Ishikawa (cell line): ENCODE results near the gene PLXNC1.

Source experiments
- CEBPB ChIP-seq: IDR thresholded peaks from 2 replicates; pipeline ENCODE4 v1.6.1; 2012
- CREB1 ChIP-seq: IDR thresholded peaks from 2 replicates; pipeline ENCODE4 v1.6.1; 2012; ENCODE audit warnings: low read depth
- EGR1 ChIP-seq: IDR thresholded peaks from 2 replicates; pipeline ENCODE4 v1.6.1; 2012
- EP300 ChIP-seq: IDR thresholded peaks from 2 replicates; pipeline ENCODE4 v1.6.1; 2012; ENCODE audit warnings: borderline replicate concordance
- FOXM1 ChIP-seq: IDR thresholded peaks from 2 replicates; pipeline ENCODE4 v1.6.1; 2012; ENCODE audit warnings: low read depth, borderline replicate concordance
- MAX ChIP-seq: IDR thresholded peaks from 2 replicates; pipeline ENCODE4 v1.6.1; 2012
- NFIC ChIP-seq: IDR thresholded peaks from 2 replicates; pipeline ENCODE4 v1.6.1; 2012
- RAD21 ChIP-seq: IDR thresholded peaks from 2 replicates; pipeline ENCODE4 v1.6.1; 2012; ENCODE audit warnings: low read depth
- TAF1 ChIP-seq: IDR thresholded peaks from 2 replicates; pipeline ENCODE4 v1.6.1; 2012; ENCODE audit warnings: low read depth, mild to moderate bottlenecking
- TCF12 ChIP-seq: IDR thresholded peaks from 2 replicates; pipeline ENCODE4 v1.6.1; 2012; ENCODE audit warnings: low read depth
- TEAD4 ChIP-seq: IDR thresholded peaks from 2 replicates; pipeline ENCODE4 v1.6.1; 2012
- USF1 ChIP-seq: IDR thresholded peaks from 2 replicates; pipeline ENCODE4 v1.6.1; 2012
- YY1 ChIP-seq: IDR thresholded peaks from 2 replicates; pipeline ENCODE4 v1.6.1; 2012; ENCODE audit warnings: low read depth
- ZBTB7A ChIP-seq: IDR thresholded peaks from 2 replicates; pipeline ENCODE4 v1.6.1; 2012; ENCODE audit warnings: low read depth
- TF ChIP-seq, protein P1 (sequence below): IDR thresholded peaks from 2 replicates; pipeline ENCODE4 v1.6.1; 2012; ENCODE audit warnings: low read depth, mild to moderate bottlenecking

The PLXNC1 gene

DNA sequence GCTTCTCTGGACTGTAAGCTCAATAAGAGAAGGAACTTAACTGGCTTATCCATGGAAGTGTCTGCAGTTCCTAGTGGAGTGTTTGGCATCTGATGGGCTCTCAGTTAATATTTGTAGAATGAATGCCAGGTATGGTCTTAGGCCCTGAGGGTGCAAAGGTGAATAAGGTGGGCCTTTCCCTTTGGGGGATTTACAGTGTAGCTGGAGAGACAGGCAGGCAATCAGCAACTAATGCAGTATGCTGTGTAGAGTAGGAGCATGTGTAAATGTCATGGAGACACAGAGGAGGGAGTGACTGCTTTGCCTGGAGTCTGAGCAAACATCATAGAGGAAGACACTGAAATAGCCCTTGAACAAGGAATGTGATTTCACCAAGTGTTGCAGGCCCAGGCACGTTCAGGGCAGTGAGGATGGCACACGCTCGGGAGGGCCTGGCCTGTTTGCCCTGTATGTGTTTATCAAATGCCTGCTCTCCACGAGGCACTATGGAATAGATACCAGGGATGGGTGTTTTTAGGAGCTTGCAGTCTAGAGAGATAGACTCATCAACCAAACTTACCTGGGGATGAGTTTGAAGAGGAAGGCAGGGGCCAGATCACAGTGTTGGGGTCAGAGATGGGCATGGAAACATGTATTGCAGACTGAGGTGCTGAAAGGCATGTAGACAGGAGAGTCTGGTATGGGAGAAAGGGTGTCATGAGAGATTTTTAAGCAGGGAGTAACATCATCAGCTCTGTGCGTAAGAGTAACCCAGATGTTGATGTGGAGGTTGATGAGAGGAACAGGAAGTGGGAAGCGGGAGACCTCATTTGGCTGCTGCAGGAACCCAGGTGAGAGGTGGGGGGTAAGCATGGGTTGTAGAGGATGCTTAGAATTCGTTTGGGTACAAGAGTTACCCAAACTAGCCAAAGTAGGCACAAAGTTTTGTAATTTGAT lies 54.1 kb downstream of the PLXNC1 start:
- no peak for TF ChIP-seq EGR1
- no peak for TF ChIP-seq FOXM1
- no peak for TF ChIP-seq ZBTB7A
- TF ChIP-seq NFIC: no peak
- TF ChIP-seq CEBPB: no peak
- TF ChIP-seq MAX: no peak
- TF ChIP-seq TEAD4: no peak
- TF ChIP-seq YY1: no peak
- no peak for TF ChIP-seq CREB1
- TF ChIP-seq EP300: no peak
- no peak for TF ChIP-seq USF1
- TF ChIP-seq, protein P1, sequence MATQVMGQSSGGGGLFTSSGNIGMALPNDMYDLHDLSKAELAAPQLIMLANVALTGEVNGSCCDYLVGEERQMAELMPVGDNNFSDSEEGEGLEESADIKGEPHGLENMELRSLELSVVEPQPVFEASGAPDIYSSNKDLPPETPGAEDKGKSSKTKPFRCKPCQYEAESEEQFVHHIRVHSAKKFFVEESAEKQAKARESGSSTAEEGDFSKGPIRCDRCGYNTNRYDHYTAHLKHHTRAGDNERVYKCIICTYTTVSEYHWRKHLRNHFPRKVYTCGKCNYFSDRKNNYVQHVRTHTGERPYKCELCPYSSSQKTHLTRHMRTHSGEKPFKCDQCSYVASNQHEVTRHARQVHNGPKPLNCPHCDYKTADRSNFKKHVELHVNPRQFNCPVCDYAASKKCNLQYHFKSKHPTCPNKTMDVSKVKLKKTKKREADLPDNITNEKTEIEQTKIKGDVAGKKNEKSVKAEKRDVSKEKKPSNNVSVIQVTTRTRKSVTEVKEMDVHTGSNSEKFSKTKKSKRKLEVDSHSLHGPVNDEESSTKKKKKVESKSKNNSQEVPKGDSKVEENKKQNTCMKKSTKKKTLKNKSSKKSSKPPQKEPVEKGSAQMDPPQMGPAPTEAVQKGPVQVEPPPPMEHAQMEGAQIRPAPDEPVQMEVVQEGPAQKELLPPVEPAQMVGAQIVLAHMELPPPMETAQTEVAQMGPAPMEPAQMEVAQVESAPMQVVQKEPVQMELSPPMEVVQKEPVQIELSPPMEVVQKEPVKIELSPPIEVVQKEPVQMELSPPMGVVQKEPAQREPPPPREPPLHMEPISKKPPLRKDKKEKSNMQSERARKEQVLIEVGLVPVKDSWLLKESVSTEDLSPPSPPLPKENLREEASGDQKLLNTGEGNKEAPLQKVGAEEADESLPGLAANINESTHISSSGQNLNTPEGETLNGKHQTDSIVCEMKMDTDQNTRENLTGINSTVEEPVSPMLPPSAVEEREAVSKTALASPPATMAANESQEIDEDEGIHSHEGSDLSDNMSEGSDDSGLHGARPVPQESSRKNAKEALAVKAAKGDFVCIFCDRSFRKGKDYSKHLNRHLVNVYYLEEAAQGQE: no peak
- TF ChIP-seq RAD21: no peak

GRCh38 chr12:94203181-94203546 lies 54.8 kb downstream of the PLXNC1 start:
- TF ChIP-seq ZBTB7A (no peak), MAX (no peak), USF1 (no peak), RAD21 (no peak), YY1 (no peak), CREB1 (no peak), TEAD4 (no peak), EP300 (no peak), NFIC (no peak), TAF1 (no peak), CEBPB (no peak), TCF12 (no peak)
- TF ChIP-seq, protein P1: no peak

- TF ChIP-seq EGR1 (no peak), CREB1 (no peak), ZBTB7A (no peak), TEAD4 (no peak), FOXM1 (no peak), EP300 (no peak), TCF12 (no peak), CEBPB (no peak), TAF1 (no peak), NFIC (no peak), MAX (no peak)
Observed at GRCh38 chr12:94203796-94204195, 55.4 kb downstream of the PLXNC1 start.

DNA sequence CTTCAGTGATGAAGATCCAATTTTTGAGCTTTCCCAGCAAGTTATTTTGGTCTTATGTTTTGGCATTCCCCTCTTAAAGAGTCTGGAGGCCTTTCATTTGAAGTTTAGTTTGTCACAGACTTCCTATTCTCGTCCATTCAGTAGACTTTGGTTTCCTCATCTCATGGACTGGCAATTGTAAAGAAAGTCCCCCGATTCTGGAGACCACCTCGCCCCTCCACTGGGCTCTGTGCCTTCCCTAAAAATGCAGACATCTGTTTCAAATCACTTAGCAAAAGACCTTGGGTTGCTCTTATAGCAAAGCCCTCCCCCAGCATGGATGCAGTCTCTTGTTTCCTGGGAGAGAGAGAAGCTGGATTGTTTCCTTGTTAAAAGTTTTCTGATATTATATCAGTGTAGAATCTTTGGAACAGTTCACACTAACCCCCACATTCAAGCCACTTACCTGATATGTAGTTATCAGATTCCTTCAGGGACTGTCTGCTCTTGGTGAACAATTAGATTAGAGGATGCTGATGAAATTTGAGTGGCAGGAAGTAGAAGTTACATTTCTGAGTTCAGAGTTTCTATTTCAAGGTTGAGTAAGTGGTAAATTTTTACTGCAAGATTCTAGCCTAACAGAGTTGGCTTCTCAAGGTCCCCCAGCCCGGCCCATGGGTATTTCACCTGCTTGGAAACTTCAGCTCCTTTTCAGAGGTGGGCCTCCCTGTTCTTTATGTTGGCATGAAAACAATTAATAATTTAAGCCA lies 56.3 kb downstream of the PLXNC1 start:
- TF ChIP-seq EGR1 (no peak), FOXM1 (no peak), CEBPB (no peak), TEAD4 (no peak), MAX (no peak), TAF1 (no peak), NFIC (no peak), USF1 (no peak), EP300 (no peak), RAD21 (no peak)
